HFF-Myc (cell line): ENCODE measurements around the gene FLRT1.

Experiments
- DNase-seq: peaks from one replicate; pipeline ENCODE4 v3.0.0-alpha.2; 2011; ENCODE audit warnings: low read depth; ENCODE audit errors: extremely low read depth
- H3K4me3 ChIP-seq: replicated peaks from 2 replicates; pipeline ENCODE4 v1.5.1; 2011; ENCODE audit warnings: low read depth, mild to moderate bottlenecking, control low read depth, low read length
- TF ChIP-seq, protein P1 (sequence below): IDR thresholded peaks from 2 replicates; pipeline ENCODE4 v1.5.1; 2012; ENCODE audit warnings: mild to moderate bottlenecking, low read depth, low read length, control low read depth; ENCODE audit errors: missing control alignments

FLRT1 gene

DNA sequence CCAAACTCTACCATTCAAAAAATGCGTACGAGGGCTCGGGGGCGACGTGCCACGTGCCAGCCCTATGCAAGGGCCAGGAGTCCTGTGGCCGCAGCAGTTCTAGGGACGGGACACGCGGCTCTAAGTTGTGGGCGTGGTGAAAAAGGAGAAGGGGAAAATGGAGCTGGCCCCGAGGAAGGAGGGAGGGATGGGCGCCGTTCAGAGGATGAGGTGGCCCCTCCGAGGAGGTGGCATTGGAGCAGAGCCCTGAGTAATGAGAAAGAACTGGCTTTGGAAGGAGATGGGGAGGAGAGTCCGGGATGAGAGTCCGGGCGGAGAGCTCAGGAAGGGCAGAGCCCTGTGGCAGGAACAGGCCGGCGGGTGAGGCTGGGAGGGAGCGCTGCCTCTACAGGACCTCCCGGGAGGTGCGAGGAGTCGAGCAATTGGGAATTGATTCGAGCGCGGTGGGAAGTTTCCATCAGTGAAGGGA, 28.5 kb upstream of the FLRT1 start:
- H3K4me3 ChIP-seq, result peak overlapping the region; percentile 3; the same call in 1 of the 2 replicates
- TF ChIP-seq, protein P1, sequence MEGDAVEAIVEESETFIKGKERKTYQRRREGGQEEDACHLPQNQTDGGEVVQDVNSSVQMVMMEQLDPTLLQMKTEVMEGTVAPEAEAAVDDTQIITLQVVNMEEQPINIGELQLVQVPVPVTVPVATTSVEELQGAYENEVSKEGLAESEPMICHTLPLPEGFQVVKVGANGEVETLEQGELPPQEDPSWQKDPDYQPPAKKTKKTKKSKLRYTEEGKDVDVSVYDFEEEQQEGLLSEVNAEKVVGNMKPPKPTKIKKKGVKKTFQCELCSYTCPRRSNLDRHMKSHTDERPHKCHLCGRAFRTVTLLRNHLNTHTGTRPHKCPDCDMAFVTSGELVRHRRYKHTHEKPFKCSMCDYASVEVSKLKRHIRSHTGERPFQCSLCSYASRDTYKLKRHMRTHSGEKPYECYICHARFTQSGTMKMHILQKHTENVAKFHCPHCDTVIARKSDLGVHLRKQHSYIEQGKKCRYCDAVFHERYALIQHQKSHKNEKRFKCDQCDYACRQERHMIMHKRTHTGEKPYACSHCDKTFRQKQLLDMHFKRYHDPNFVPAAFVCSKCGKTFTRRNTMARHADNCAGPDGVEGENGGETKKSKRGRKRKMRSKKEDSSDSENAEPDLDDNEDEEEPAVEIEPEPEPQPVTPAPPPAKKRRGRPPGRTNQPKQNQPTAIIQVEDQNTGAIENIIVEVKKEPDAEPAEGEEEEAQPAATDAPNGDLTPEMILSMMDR, result peak; percentile 6
- DNase-seq, result no peak

DNA sequence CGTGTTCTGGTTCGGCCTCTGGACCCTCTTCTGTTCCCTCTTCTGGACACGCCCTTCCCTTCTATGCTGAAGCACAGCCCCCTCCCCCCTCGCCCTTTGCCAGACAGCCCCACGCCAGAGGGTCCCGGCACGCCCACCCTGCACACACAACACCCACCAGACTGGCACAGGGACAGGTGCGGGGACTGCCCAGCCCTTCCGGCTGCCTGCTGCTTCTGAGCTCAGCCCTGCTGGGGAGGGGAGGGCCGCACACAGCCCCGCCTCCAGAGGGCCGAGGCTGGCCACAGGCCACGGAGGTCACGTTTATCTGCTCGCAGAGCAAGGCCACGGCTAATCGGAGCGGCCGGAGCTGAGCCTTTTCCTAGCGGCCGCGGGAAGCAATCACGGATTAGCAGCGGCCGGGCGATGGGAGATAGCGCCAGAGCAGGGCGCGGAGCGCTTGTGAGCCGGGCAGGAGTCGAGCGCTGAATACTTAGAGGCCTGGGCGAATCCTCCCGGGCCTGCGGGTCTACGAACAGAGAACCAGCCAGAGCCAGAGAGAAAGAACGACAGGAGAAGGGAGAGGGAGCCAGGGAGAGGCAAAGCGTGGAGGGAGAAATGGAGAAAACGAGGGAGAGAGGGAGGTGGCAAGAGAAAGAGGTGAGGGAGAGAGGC, 28.0 kb upstream of the FLRT1 start:
- TF ChIP-seq, protein P1, result no peak
- no peak for DNase-seq
- H3K4me3 ChIP-seq, result no peak overlapping the region

DNA sequence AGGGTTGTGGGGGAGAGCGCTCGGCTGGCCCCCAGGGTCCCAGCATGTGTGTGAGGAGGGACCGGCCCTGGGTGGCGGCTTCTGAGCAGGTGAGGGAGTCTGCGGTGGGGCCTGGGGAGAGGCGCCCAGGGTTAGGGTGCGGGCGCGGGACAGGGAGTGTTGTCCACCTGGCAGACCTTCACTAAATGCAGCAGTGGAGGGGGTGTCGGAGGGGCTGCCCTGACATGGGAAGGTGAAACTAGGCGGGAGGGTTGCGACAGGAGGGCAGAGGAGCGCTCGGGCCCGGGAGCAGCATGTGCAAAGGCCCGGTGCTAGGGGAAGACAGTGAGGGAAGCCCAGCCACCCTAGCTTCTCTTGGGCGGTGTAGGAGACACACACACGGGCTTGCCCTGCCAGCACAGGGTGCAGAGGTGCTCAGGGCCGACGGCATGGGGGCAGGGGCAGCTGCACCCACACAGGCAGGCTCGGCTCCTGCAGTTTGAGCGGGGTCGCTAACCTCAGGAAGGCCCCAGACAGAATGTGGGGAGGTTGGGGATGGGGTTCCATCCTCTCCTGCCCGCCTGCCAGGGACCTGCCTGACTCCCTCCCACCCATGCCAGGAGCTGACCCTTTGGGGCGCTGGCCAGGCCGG, 27.3 kb upstream of the FLRT1 start:
- no peak overlapping the region for H3K4me3 ChIP-seq
- DNase-seq, result no peak
- TF ChIP-seq, protein P1, result no peak

DNA sequence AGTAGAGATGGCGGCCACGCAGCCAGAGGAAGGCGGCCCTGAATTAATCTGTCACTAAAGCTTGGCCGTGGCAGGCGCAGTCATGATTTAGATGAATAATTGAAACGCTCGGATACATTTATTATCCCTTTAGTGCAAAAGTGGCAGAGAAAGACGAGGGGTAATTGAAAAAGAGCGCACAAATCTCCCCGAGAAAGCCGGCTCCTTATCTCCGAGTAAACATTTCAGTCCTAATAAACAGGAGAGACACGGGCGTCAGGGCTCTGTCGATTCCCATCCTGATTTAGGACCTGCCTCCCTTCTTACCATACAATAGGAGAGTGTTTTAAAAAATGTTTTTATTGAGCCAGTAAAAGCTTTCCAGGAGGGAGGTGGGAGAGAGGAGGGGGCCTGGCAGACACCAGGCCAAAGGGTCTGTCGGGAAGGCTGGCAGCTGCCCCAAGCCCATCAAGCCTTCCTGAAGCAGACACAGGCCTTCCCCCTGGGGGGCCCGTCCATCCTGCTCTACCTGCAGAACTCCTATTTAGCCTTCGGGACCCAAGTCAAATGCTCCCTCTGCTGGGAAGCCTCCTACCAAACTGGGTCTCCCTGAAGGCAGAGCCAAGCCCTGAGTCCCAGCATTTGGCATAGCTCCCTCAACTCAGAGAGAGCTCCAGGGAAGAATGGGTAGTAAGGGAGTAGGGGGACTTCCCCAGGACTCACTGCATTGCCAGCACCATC, 26.7 kb upstream of the FLRT1 start:
- H3K4me3 ChIP-seq, result no peak overlapping the region
- no peak for DNase-seq
- TF ChIP-seq, protein P1, result no peak

DNA sequence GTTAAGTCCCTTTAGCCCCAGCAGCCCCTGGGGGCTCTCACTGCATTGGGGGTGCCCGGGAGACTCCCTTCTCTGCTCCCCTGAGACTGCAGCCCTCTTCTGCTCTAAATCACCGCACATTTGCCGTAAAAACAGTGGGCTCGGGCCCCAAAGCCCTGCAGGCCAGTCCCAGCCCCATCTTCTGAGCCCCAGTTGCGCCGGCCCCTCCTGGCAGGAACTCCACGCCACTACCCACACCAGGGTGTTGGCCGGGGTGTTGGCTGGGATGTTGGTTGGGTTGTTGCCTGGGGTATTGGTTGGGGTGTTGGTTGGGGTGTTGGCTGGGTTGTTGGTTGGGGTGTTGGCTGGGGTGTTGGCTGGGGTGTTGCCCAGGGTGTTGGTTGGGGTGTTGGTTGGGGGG, 26.0 kb upstream of the FLRT1 start:
- TF ChIP-seq, protein P1, result no peak
- H3K4me3 ChIP-seq, result no peak overlapping the region
- DNase-seq, result no peak

DNA sequence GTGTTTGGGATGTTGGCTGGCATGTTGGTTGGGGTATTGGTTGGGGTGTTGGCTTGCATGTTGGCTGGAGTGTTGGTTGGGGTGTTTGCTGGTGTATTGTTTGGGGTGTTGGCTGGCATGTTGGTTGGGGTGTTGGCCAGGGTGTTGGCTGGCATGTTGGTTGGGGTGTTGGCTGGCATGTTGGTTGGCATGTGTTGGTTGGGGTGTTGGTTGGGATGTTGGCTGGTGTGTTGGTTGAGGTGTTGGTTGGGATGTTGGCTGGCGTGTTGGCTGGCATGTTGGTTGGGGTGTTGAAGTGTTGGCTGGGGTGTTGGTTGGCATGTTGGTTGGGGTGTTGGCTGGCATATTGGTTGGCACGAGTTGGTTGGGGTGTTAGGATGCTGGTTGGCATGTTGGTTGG, 24.9 kb upstream of the FLRT1 start:
- H3K4me3 ChIP-seq, result no peak overlapping the region
- TF ChIP-seq, protein P1, result no peak

More for the DNA sequence above, 24.9 kb upstream of the FLRT1 start:
- DNase-seq, result no peak
